CD4-positive, alpha-beta T cell treated with Interleukin-15 for 4 hours (primary cell): ENCODE results near the gene FBRSL1.
"Not testable (repeated sequence)": the region's sequence is repeated elsewhere in the genome, so short reads cannot be mapped to it uniquely, and the experiment has no call there.

Experiments used
- DNase-seq: peaks from one replicate; pipeline ENCODE4 v3.0.0-alpha.2; 2020; ENCODE audit warnings: low spot score

FBRSL1 gene

GRCh38 chr12:132525833-132526455, 36.0 kb downstream of the FBRSL1 start:
- DNase-seq, result no peak

- DNase-seq, result no peak
Measured at GRCh38 chr12:132527186-132527882, 37.4 kb downstream of the FBRSL1 start.

GRCh38 chr12:132527883-132528264, 37.9 kb downstream of the FBRSL1 start:
- DNase-seq, result no peak

- no peak for DNase-seq
Measured at GRCh38 chr12:132528564-132529106, 38.7 kb downstream of the FBRSL1 start.

GRCh38 chr12:132529156-132529839, 39.3 kb downstream of the FBRSL1 start:
- DNase-seq, result no peak

GRCh38 chr12:132529906-132530305, 40.0 kb downstream of the FBRSL1 start:
- DNase-seq, result no peak

- no peak for DNase-seq
Measured at GRCh38 chr12:132530447-132530846, 40.5 kb downstream of the FBRSL1 start.

GRCh38 chr12:132530851-132531250, 40.9 kb downstream of the FBRSL1 start:
- DNase-seq, result no peak

- not testable (repeated sequence) for DNase-seq
Measured at GRCh38 chr12:132532711-132533583, 43.0 kb downstream of the FBRSL1 start.

GRCh38 chr12:132533584-132533958, 43.6 kb downstream of the FBRSL1 start:
- no peak for DNase-seq

- no peak for DNase-seq
Measured at GRCh38 chr12:132534076-132534475, 44.1 kb downstream of the FBRSL1 start.

- DNase-seq, result no peak
Measured at GRCh38 chr12:132535019-132535418, 45.1 kb downstream of the FBRSL1 start.

GRCh38 chr12:132536102-132536876, 46.3 kb downstream of the FBRSL1 start:
- no peak for DNase-seq

GRCh38 chr12:132537049-132537448, 47.1 kb downstream of the FBRSL1 start:
- DNase-seq, result no peak

- no peak for DNase-seq
Measured at GRCh38 chr12:132537836-132538662, 48.1 kb downstream of the FBRSL1 start.

- DNase-seq, result no peak
Measured at GRCh38 chr12:132538663-132538990, 48.7 kb downstream of the FBRSL1 start.

GRCh38 chr12:132539016-132539773, 49.2 kb downstream of the FBRSL1 start:
- DNase-seq, result no peak

- no peak for DNase-seq
Measured at GRCh38 chr12:132540436-132540835, 50.5 kb downstream of the FBRSL1 start.

- DNase-seq, result no peak
Measured at GRCh38 chr12:132541200-132541599, 51.2 kb downstream of the FBRSL1 start.

GRCh38 chr12:132541996-132542395, 52.0 kb downstream of the FBRSL1 start:
- DNase-seq, result no peak
